ENCODE measurements around the gene MOSPD2.

DNA sequence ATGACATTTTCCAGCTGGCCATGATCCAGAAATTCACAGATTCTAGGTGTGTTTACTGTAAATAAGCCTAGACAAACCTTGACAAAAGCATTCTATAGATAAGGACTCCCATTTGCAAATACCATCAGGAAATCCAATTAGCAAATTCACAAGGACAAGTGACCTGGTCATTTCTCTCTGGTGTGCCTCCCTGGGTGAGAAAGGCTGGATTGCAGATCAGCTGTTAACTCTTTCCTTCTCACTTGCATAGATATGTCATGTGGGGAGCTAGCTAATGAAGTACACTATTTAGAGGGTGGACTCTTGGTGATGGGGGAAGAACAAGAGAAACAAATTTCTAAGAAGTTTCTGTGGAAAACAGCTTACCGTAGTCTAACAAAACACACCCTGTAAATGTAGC is 58.9 kb downstream of the MOSPD2 start:
- TF ChIP-seq, protein P1, sequence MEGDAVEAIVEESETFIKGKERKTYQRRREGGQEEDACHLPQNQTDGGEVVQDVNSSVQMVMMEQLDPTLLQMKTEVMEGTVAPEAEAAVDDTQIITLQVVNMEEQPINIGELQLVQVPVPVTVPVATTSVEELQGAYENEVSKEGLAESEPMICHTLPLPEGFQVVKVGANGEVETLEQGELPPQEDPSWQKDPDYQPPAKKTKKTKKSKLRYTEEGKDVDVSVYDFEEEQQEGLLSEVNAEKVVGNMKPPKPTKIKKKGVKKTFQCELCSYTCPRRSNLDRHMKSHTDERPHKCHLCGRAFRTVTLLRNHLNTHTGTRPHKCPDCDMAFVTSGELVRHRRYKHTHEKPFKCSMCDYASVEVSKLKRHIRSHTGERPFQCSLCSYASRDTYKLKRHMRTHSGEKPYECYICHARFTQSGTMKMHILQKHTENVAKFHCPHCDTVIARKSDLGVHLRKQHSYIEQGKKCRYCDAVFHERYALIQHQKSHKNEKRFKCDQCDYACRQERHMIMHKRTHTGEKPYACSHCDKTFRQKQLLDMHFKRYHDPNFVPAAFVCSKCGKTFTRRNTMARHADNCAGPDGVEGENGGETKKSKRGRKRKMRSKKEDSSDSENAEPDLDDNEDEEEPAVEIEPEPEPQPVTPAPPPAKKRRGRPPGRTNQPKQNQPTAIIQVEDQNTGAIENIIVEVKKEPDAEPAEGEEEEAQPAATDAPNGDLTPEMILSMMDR (IDR thresholded peaks at IDR 0.05), result no peak
- TF ChIP-seq POLR2A (IDR thresholded peaks at IDR 0.05), result no peak
- no peak for TF ChIP-seq POLR2AphosphoS5 (IDR thresholded peaks at IDR 0.05)
- no peak for TF ChIP-seq EP300 (IDR thresholded peaks at IDR 0.05)

Data from gastroesophageal sphincter (tissue), 3 donors.